OCI-LY3 (cell line): ENCODE data around the gene STK17A.

ENCODE experiments used
- H2AFZ ChIP-seq: fragments of 200-600, 300-600 bp; shearing (Covaris generic); 2 replicates; pipeline ENCODE4 v1.6.0; 2014; ENCODE audit warnings: antibody characterized with exemption, low read depth, low read length
- H3K27ac ChIP-seq: fragments of 200-600, 300-600 bp; sonication (generic); 2 replicates; pipeline ENCODE4 v1.5.1; 2014; ENCODE audit warnings: mild to moderate bottlenecking, low read length, moderate library complexity, mixed read lengths
- H3K27me3 ChIP-seq: fragments of 200-600, 300-600 bp; sonication (generic); 2 replicates; pipeline ENCODE4 v1.6.1; 2014; ENCODE audit warnings: low read depth, low read length, mixed read lengths
- H3K36me3 ChIP-seq: fragments of 200-600, 300-600 bp; sonication (generic); replicated peaks from 2 replicates; pipeline ENCODE3; 2014; ENCODE audit warnings: low read depth, low read length, mixed read lengths
- H3K4me1 ChIP-seq: fragments of 300-600, 200-600 bp; sonication (generic); 2 replicates; pipeline ENCODE4 v1.6.1; 2014; ENCODE audit warnings: low read length, mixed read lengths
- H3K4me2 ChIP-seq: fragments of 200-600, 300-600 bp; sonication (generic); 2 replicates; pipeline ENCODE4 v1.6.1; 2014; ENCODE audit warnings: low read length, mixed read lengths
- H3K4me3 ChIP-seq: fragments of 300-600, 200-600 bp; sonication (generic); 2 replicates; pipeline ENCODE4 v1.5.1; 2014; ENCODE audit warnings: antibody characterized with exemption, mild to moderate bottlenecking, low read length, moderate library complexity
- H3K79me2 ChIP-seq: fragments of 300-600, 200-600 bp; shearing (Covaris generic); 2 replicates; pipeline ENCODE4 v1.6.1; 2014; ENCODE audit warnings: mild to moderate bottlenecking, low read length, mixed read lengths
- H3K9ac ChIP-seq: fragments of 300-600, 200-600 bp; shearing (Covaris generic); 2 replicates; pipeline ENCODE4 v1.6.0; 2014; ENCODE audit warnings: mild to moderate bottlenecking, low read length, moderate library complexity
- H3K9me3 ChIP-seq: fragments of 200-600, 300-600 bp; shearing (Covaris generic); 2 replicates; pipeline ENCODE4 v1.6.1; 2014; ENCODE audit warnings: low read length, mixed read lengths; ENCODE audit not compliant: insufficient read depth
- H4K20me1 ChIP-seq: fragments of 200-600, 300-600 bp; sonication (generic); 2 replicates; pipeline ENCODE4 v1.6.1; 2016; ENCODE audit warnings: low read length, mixed read lengths; ENCODE audit not compliant: insufficient read depth
- CTCF ChIP-seq: fragments of 200-600, 300-600 bp; sonication (generic); IDR thresholded peaks from 2 replicates; pipeline ENCODE4 v1.5.1; 2014; ENCODE audit warnings: antibody characterized with exemption, low read length, low read depth
- EZH2phosphoT487 ChIP-seq: fragments of 200-600 bp; shearing (Covaris generic); IDR thresholded peaks from 2 replicates; pipeline ENCODE4 v1.6.1; 2018; ENCODE audit warnings: antibody characterized with exemption, mixed run types, low read depth

The STK17A gene

GRCh38 chr7:43565786-43566185 is 17.1 kb upstream of the STK17A start:
- TF ChIP-seq EZH2phosphoT487, result no peak
- no peak for TF ChIP-seq CTCF
- Histone ChIP-seq H3K4me3 (no peak overlapping the region), H3K4me2 (no peak overlapping the region), H4K20me1 (no peaks in the 10 kb centered on the region), H3K79me2 (no peaks in the 10 kb centered on the region), H3K27ac (no peak overlapping the region), H3K36me3 (no peaks in the 10 kb centered on the region), H3K4me1 (no peaks in the 10 kb centered on the region), H3K27me3 (peaks cover 31% of the 10 kb centered on the region), H3K9me3 (no peaks in the 10 kb centered on the region), H2AFZ (no peak overlapping the region), H3K9ac (no peak overlapping the region)

GRCh38 chr7:43568529-43568928 is 14.4 kb upstream of the STK17A start:
- Histone ChIP-seq H3K9me3 (no peaks in the 10 kb centered on the region), H3K79me2 (no peaks in the 10 kb centered on the region), H2AFZ (no peak overlapping the region), H3K9ac (no peak overlapping the region), H3K27me3 (peaks cover 12% of the 10 kb centered on the region), H3K27ac (no peak overlapping the region), H4K20me1 (no peaks in the 10 kb centered on the region), H3K4me1 (0 out of 2 replicates have a peak, but pooled peaks cover 4% of the 10 kb centered on the region), H3K4me2 (no peak overlapping the region), H3K36me3 (no peaks in the 10 kb centered on the region), H3K4me3 (no peak overlapping the region)
- TF ChIP-seq CTCF, result no peak
- TF ChIP-seq EZH2phosphoT487, result no peak

GRCh38 chr7:43569424-43569823 is 13.5 kb upstream of the STK17A start:
- Histone ChIP-seq H3K4me3 (no peak overlapping the region), H3K27ac (no peak overlapping the region), H3K9me3 (no peaks in the 10 kb centered on the region), H3K27me3 (peaks cover 10% of the 10 kb centered on the region), H3K36me3 (no peaks in the 10 kb centered on the region), H4K20me1 (no peaks in the 10 kb centered on the region), H2AFZ (no peak overlapping the region), H3K9ac (no peak overlapping the region), H3K79me2 (no peaks in the 10 kb centered on the region), H3K4me2 (no peak overlapping the region), H3K4me1 (0 out of 2 replicates have a peak, but pooled peaks cover 4% of the 10 kb centered on the region)
- no peak for TF ChIP-seq CTCF
- TF ChIP-seq EZH2phosphoT487, result no peak

GRCh38 chr7:43570688-43571365 is 12.1 kb upstream of the STK17A start:
- Histone ChIP-seq H3K9ac (no peak overlapping the region), H4K20me1 (no peaks in the 10 kb centered on the region), H3K4me3 (no peak overlapping the region), H2AFZ (no peak overlapping the region), H3K9me3 (no peaks in the 10 kb centered on the region), H3K36me3 (no peaks in the 10 kb centered on the region), H3K79me2 (no peaks in the 10 kb centered on the region), H3K27me3 (peaks cover 8% of the 10 kb centered on the region), H3K4me1 (0 out of 2 replicates have a peak, but pooled peaks cover 4% of the 10 kb centered on the region), H3K4me2 (no peak overlapping the region), H3K27ac (no peak overlapping the region)
- TF ChIP-seq CTCF (no peak), EZH2phosphoT487 (no peak)
